OCI-LY1 (cell line): Measurements from ENCODE around the gene PSAPL1.

Source experiments
- H2AFZ ChIP-seq: fragments of 200-600 bp; sonication (generic), shearing (Covaris generic); 2 replicates; pipeline ENCODE4 v1.6.0; 2014; ENCODE audit warnings: antibody characterized with exemption, mild to moderate bottlenecking, low read length
- H3F3A ChIP-seq: fragments of 200-600 bp; sonication (generic), shearing (Covaris generic); 2 replicates; pipeline ENCODE4 v1.6.0; 2014; ENCODE audit warnings: mild to moderate bottlenecking, antibody characterized with exemption, low read length, moderate library complexity; ENCODE audit not compliant: insufficient read depth
- H3K27ac ChIP-seq: fragments of 200-600 bp; sonication (generic); 2 replicates; pipeline ENCODE4 v1.5.1; 2014; ENCODE audit warnings: low read length, mixed run types, mild to moderate bottlenecking, low read depth; ENCODE audit not compliant: poor library complexity, severe bottlenecking
- H3K27me3 ChIP-seq: fragments of 200-600 bp; sonication (generic); 2 replicates; pipeline ENCODE4 v1.6.0; 2014; ENCODE audit warnings: antibody characterized with exemption, mild to moderate bottlenecking, low read length, moderate library complexity; ENCODE audit not compliant: insufficient read depth
- H3K36me3 ChIP-seq: fragments of 200-600 bp; sonication (generic); 2 replicates; pipeline ENCODE4 v1.6.1; 2014; ENCODE audit warnings: mild to moderate bottlenecking, antibody characterized with exemption, low read length, moderate library complexity, mixed read lengths; ENCODE audit not compliant: insufficient read depth
- H3K4me1 ChIP-seq: fragments of 200-600 bp; sonication (generic); 2 replicates; pipeline ENCODE4 v1.5.1; 2014; ENCODE audit warnings: mild to moderate bottlenecking, low read length, moderate library complexity; ENCODE audit not compliant: insufficient read depth, severe bottlenecking
- H3K4me2 ChIP-seq: fragments of 200-600 bp; sonication (generic), shearing (Covaris generic); 2 replicates; pipeline ENCODE4 v1.6.1; 2014; ENCODE audit warnings: low read length
- H3K4me3 ChIP-seq: fragments of 200-600 bp; sonication (generic); 2 replicates; pipeline ENCODE4 v1.5.1; 2014; ENCODE audit warnings: low read length, low read depth, mild to moderate bottlenecking, mixed read lengths; ENCODE audit not compliant: poor library complexity, severe bottlenecking
- H3K79me2 ChIP-seq: fragments of 200-600 bp; shearing (Covaris generic); 2 replicates; pipeline ENCODE4 v1.6.1; 2016; ENCODE audit warnings: mixed run types, low read length, mixed read lengths; ENCODE audit not compliant: insufficient read depth
- H3K9ac ChIP-seq: fragments of 200-600 bp; sonication (generic), shearing (Covaris generic); 2 replicates; pipeline ENCODE4 v1.6.1; 2014; ENCODE audit warnings: mild to moderate bottlenecking, low read length, mixed read lengths
- H3K9me2 ChIP-seq: fragments of 200-600 bp; sonication (generic), shearing (Covaris generic); 2 replicates; pipeline ENCODE4 v1.6.1; 2014; ENCODE audit warnings: low read depth, mild to moderate bottlenecking, low read length, mixed read lengths
- H3K9me3 ChIP-seq: fragments of 200-600 bp; shearing (Covaris generic); 2 replicates; pipeline ENCODE4 v1.6.1; 2014; ENCODE audit warnings: low read length, mixed read lengths
- H4K20me1 ChIP-seq: fragments of 200-600 bp; sonication (generic), shearing (Covaris generic); 2 replicates; pipeline ENCODE4 v1.6.0; 2016; ENCODE audit warnings: mild to moderate bottlenecking, low read length; ENCODE audit not compliant: insufficient read depth
- CTCF ChIP-seq: fragments of 200-600 bp; sonication (generic), shearing (Covaris generic); IDR thresholded peaks from 2 replicates; pipeline ENCODE4 v1.5.1; 2017; ENCODE audit warnings: mild to moderate bottlenecking, antibody characterized with exemption, low read length, moderate library complexity, mixed read lengths
- EZH2 ChIP-seq: fragments of 200-600 bp; sonication (generic), shearing (Covaris generic); IDR thresholded peaks from 2 replicates; pipeline ENCODE4 v1.8.0; 2017; ENCODE audit warnings: borderline replicate concordance, mixed run types, mild to moderate bottlenecking, antibody characterized with exemption, low read length, moderate library complexity, mixed read lengths

PSAPL1 gene

DNA sequence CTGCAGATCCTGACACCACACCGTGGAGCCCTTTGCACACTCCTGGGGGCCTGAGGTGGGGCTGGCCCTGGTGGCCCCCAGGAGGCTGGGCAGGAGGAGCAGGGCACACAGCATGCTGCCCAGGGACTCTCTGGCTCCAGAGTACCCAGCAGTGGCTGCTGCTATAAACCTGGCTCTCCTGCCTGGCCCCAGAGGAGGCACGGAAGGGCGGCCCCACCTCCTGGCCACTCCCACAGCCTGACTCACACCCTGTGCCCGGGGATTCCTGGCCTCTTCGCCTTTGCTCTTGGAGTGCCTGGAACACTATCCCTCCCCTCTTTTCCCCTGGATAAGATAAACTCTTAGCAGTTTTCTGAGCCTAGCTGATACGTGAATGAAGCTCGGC lies at the start of gene PSAPL1:
PSAPL1 (minus strand) TSS at position 165 of the 385 bp plus-strand sequence; CDS start at position 114, 51 bp downstream.
- H3K9me3 ChIP-seq, result no peaks in the 10 kb centered on the region
- H2AFZ ChIP-seq, result no peak within 1 kb of the TSS
- H3K4me3 ChIP-seq, result no peak within 1 kb of the TSS
- no peak within 1 kb of the TSS for H3K4me2 ChIP-seq
- no peaks in the 10 kb centered on the region for H3K4me1 ChIP-seq
- no peaks in the 10 kb centered on the region for H3K27me3 ChIP-seq
- no peak for TF ChIP-seq EZH2
- no peak for TF ChIP-seq CTCF
- no peaks in the 10 kb centered on the region for H3F3A ChIP-seq
- no peaks in the 10 kb centered on the region for H3K79me2 ChIP-seq
- no peaks in the 10 kb centered on the region for H4K20me1 ChIP-seq
- no peak within 1 kb of the TSS for H3K27ac ChIP-seq
- H3K9ac ChIP-seq, result no peak within 1 kb of the TSS
- H3K36me3 ChIP-seq, result no peaks in the 10 kb centered on the region
- H3K9me2 ChIP-seq, result no peaks in the 10 kb centered on the region

GRCh38 chr4:7481227-7481626 lies 46.5 kb upstream of the PSAPL1 start:
- H3K4me2 ChIP-seq, result no peak overlapping the region
- H3K9ac ChIP-seq, result no peak overlapping the region
- H3K4me3 ChIP-seq, result no peak overlapping the region
- H2AFZ ChIP-seq, result no peak overlapping the region
- H3F3A ChIP-seq, result no peaks in the 10 kb centered on the region
- H3K27ac ChIP-seq, result no peak overlapping the region
- H3K27me3 ChIP-seq, result no peaks in the 10 kb centered on the region
- H3K36me3 ChIP-seq, result no peaks in the 10 kb centered on the region
- H4K20me1 ChIP-seq, result no peaks in the 10 kb centered on the region
- no peaks in the 10 kb centered on the region for H3K9me2 ChIP-seq
- TF ChIP-seq CTCF (no peak), EZH2 (no peak)
- H3K79me2 ChIP-seq, result no peaks in the 10 kb centered on the region
- no peaks in the 10 kb centered on the region for H3K9me3 ChIP-seq
- H3K4me1 ChIP-seq, result no peaks in the 10 kb centered on the region

- Histone ChIP-seq H3K4me2 (no peak overlapping the region), H3K4me1 (no peaks in the 10 kb centered on the region), H3K36me3 (no peaks in the 10 kb centered on the region), H3K9ac (no peak overlapping the region), H4K20me1 (no peaks in the 10 kb centered on the region), H3K9me2 (no peaks in the 10 kb centered on the region), H3K27me3 (no peaks in the 10 kb centered on the region), H2AFZ (no peak overlapping the region), H3K9me3 (no peaks in the 10 kb centered on the region), H3K79me2 (no peaks in the 10 kb centered on the region), H3K4me3 (no peak overlapping the region), H3K27ac (no peak overlapping the region), H3F3A (no peaks in the 10 kb centered on the region)
- TF ChIP-seq CTCF (no peak), EZH2 (no peak)
These were observed 45.7 kb upstream of the PSAPL1 start for GRCh38 chr4:7480423-7480822.
